Loucy (cell line): ENCODE results near the gene C10orf105.

Source experiments
- H2AFZ ChIP-seq: fragments of 200-600 bp; sonication (generic); 2 replicates; pipeline ENCODE4 v1.6.0; 2016; ENCODE audit warnings: antibody characterized with exemption, mild to moderate bottlenecking, low read length, moderate library complexity
- H3F3A ChIP-seq: fragments of 200-600 bp; 2 replicates; pipeline ENCODE4 v1.6.0; 2016; ENCODE audit warnings: antibody characterized with exemption, low read depth, mild to moderate bottlenecking
- H3K27me3 ChIP-seq: fragments of 200-600 bp; sonication (generic); 2 replicates; pipeline ENCODE4 v1.6.1; 2014; ENCODE audit warnings: low read length, mild to moderate bottlenecking; ENCODE audit not compliant: insufficient read depth, poor library complexity, severe bottlenecking
- H3K36me3 ChIP-seq: fragments of 200-600 bp; sonication (generic); 2 replicates; pipeline ENCODE4 v1.6.1; 2016; ENCODE audit warnings: low read length; ENCODE audit not compliant: insufficient read depth
- H3K4me1 ChIP-seq: fragments of 200-600 bp; sonication (generic); 2 replicates; pipeline ENCODE4 v1.5.1; 2014; ENCODE audit warnings: low read length, mild to moderate bottlenecking; ENCODE audit not compliant: insufficient read depth, poor library complexity, severe bottlenecking
- H3K4me2 ChIP-seq: fragments of 200-600 bp; sonication (generic); 2 replicates; pipeline ENCODE4 v1.6.0; 2014; ENCODE audit warnings: antibody characterized with exemption, low read length, low read depth, mild to moderate bottlenecking; ENCODE audit not compliant: poor library complexity, severe bottlenecking
- H3K4me3 ChIP-seq: fragments of 200-600 bp; sonication (generic); 2 replicates; pipeline ENCODE4 v1.5.1; 2014; ENCODE audit warnings: low read length, mild to moderate bottlenecking, mixed read lengths; ENCODE audit not compliant: poor library complexity, severe bottlenecking
- H3K79me2 ChIP-seq: fragments of 200-600 bp; sonication (generic); 2 replicates; pipeline ENCODE4 v1.6.1; 2014; ENCODE audit warnings: low read length; ENCODE audit not compliant: insufficient read depth
- H3K9ac ChIP-seq: fragments of 200-600 bp; sonication (generic); 2 replicates; pipeline ENCODE4 v1.6.0; 2014; ENCODE audit warnings: mild to moderate bottlenecking, low read depth, low read length, moderate library complexity; ENCODE audit not compliant: poor library complexity, severe bottlenecking
- H3K9me2 ChIP-seq: fragments of 200-600 bp; sonication (generic); replicated peaks from 2 replicates; pipeline ENCODE4 v1.6.1; 2016; ENCODE audit warnings: low read depth, low read length, mixed read lengths
- H3K9me3 ChIP-seq: fragments of 200-600 bp; sonication (generic); 2 replicates; pipeline ENCODE4 v1.6.1; 2014; ENCODE audit warnings: mild to moderate bottlenecking, antibody characterized with exemption, low read length, low read depth; ENCODE audit not compliant: insufficient read depth
- H4K20me1 ChIP-seq: fragments of 200-600 bp; sonication (generic); 2 replicates; pipeline ENCODE4 v1.6.0; 2014; ENCODE audit warnings: antibody characterized with exemption, low read length, mild to moderate bottlenecking; ENCODE audit not compliant: insufficient read depth, poor library complexity, severe bottlenecking
- EZH2phosphoT487 ChIP-seq: fragments of 200-600 bp; IDR thresholded peaks from 2 replicates; pipeline ENCODE4 v1.6.1; 2018; ENCODE audit warnings: antibody characterized with exemption, mild to moderate bottlenecking, moderate library complexity, borderline replicate concordance
- TF ChIP-seq, protein P1 (sequence below): fragments of 200-600 bp; sonication (generic); conservative IDR thresholded peaks from 2 replicates; pipeline ENCODE4 v1.5.1; 2014; ENCODE audit warnings: mild to moderate bottlenecking, antibody characterized with exemption, low read length

Gene C10orf105

GRCh38 chr10:71706216-71707121, 13.1 kb downstream of the C10orf105 start:
- no peak overlapping the region for H3K4me3 ChIP-seq
- H3K36me3 ChIP-seq = no peaks in the 10 kb centered on the region
- no peaks in the 10 kb centered on the region for H4K20me1 ChIP-seq
- H2AFZ ChIP-seq = no peak overlapping the region
- TF ChIP-seq, protein P1, sequence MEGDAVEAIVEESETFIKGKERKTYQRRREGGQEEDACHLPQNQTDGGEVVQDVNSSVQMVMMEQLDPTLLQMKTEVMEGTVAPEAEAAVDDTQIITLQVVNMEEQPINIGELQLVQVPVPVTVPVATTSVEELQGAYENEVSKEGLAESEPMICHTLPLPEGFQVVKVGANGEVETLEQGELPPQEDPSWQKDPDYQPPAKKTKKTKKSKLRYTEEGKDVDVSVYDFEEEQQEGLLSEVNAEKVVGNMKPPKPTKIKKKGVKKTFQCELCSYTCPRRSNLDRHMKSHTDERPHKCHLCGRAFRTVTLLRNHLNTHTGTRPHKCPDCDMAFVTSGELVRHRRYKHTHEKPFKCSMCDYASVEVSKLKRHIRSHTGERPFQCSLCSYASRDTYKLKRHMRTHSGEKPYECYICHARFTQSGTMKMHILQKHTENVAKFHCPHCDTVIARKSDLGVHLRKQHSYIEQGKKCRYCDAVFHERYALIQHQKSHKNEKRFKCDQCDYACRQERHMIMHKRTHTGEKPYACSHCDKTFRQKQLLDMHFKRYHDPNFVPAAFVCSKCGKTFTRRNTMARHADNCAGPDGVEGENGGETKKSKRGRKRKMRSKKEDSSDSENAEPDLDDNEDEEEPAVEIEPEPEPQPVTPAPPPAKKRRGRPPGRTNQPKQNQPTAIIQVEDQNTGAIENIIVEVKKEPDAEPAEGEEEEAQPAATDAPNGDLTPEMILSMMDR = no peak
- no peak for TF ChIP-seq EZH2phosphoT487
- no peak overlapping the region for H3K4me2 ChIP-seq
- no peaks in the 10 kb centered on the region for H3K79me2 ChIP-seq
- no peaks in the 10 kb centered on the region for H3K27me3 ChIP-seq
- no peaks in the 10 kb centered on the region for H3K9me3 ChIP-seq
- no peaks in the 10 kb centered on the region for H3K9me2 ChIP-seq
- no peaks in the 10 kb centered on the region for H3F3A ChIP-seq
- peaks cover 5% of the 10 kb centered on the region for H3K4me1 ChIP-seq
- H3K9ac ChIP-seq = no peak overlapping the region

GRCh38 chr10:71705582-71705981, 14.0 kb downstream of the C10orf105 start:
- Histone ChIP-seq H3K9ac (no peak overlapping the region), H3K4me3 (no peak overlapping the region), H3K27me3 (no peaks in the 10 kb centered on the region), H3K4me2 (no peak overlapping the region), H3K9me3 (no peaks in the 10 kb centered on the region), H3K79me2 (no peaks in the 10 kb centered on the region), H3K4me1 (peaks cover 5% of the 10 kb centered on the region), H3K9me2 (no peaks in the 10 kb centered on the region), H2AFZ (no peak overlapping the region), H4K20me1 (no peaks in the 10 kb centered on the region), H3F3A (no peaks in the 10 kb centered on the region), H3K36me3 (no peaks in the 10 kb centered on the region)
- TF ChIP-seq, protein P1 = no peak
- TF ChIP-seq EZH2phosphoT487 = no peak

DNA sequence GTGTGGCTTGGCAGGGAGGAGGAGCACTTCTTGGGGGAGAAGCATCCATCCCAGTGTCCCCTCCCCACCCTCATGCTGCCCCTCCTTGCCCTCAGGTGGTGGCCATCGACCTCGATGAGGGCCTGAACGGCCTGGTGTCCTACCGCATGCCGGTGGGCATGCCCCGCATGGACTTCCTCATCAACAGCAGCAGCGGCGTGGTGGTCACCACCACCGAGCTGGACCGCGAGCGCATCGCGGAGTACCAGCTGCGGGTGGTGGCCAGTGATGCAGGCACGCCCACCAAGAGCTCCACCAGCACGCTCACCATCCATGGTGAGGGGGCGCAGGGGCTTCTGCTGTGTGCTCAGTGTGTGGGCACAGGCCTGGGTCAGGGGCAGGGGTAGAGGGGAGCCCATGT, 14.8 kb downstream of the C10orf105 start:
- H3K4me2 ChIP-seq = no peak overlapping the region
- no peaks in the 10 kb centered on the region for H3K27me3 ChIP-seq
- no peaks in the 10 kb centered on the region for H3K79me2 ChIP-seq
- H3K36me3 ChIP-seq = no peaks in the 10 kb centered on the region
- no peaks in the 10 kb centered on the region for H4K20me1 ChIP-seq
- TF ChIP-seq, protein P1 = no peak
- no peak for TF ChIP-seq EZH2phosphoT487
- peaks cover 5% of the 10 kb centered on the region for H3K4me1 ChIP-seq
- H2AFZ ChIP-seq = no peak overlapping the region
- no peaks in the 10 kb centered on the region for H3K9me2 ChIP-seq
- no peak overlapping the region for H3K4me3 ChIP-seq
- H3K9me3 ChIP-seq = no peaks in the 10 kb centered on the region
- no peaks in the 10 kb centered on the region for H3F3A ChIP-seq
- no peak overlapping the region for H3K9ac ChIP-seq
